HG03039 (cell line): ENCODE results near the gene SLC2A10.
"Not testable (repeated sequence)": the region's sequence is repeated elsewhere in the genome, so short reads cannot be mapped to it uniquely, and the experiment has no call there.

Experiments used
- ATAC-seq: cut with Tn5 transposase; IDR thresholded peaks from one replicate; pipeline ENCODE4 v1.9.1; 2021; ENCODE audit warnings: mild to moderate bottlenecking, moderate library complexity; ENCODE audit not compliant: unreplicated experiment

The SLC2A10 gene

DNA sequence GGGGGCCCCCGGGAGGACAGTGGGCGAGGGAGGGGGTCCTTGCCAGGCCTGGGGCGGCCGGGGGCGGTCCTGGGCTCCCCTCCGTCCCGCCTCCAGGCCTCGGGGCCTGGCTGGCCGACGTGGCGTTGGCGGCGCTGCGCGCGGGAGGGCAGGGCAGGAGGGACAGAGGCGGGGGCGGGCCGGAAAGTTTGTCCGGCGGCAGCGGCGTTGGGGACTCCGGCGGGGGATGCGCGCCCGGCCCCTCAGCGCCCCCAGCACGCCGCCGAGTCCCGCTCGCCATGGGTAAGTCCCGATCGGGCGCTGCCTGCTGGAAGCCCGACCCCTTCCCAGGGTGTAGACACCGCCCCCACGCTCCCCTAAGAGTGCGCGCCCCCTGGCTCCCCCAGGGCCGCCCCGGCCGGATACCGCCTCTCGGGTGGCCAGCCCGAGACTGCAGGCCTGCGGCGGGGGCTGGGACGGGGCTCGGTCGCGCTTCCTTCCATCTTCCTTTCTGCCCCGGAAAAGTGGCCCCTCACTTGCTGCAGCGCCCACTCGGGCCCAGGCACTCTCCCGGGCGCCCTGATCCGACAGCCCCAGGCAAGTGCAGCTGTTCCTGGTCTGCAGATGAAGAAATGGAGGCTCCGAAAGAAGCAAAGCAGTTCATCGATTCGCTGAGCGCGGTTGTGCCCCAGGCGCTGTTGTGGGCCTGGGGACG is at the start of gene SLC2A10:
Gene SLC2A10 (plus strand): TSS at position 191 of the 694 bp plus-strand sequence. CDS start 88 bp downstream, at position 279.
- no peak for ATAC-seq

DNA sequence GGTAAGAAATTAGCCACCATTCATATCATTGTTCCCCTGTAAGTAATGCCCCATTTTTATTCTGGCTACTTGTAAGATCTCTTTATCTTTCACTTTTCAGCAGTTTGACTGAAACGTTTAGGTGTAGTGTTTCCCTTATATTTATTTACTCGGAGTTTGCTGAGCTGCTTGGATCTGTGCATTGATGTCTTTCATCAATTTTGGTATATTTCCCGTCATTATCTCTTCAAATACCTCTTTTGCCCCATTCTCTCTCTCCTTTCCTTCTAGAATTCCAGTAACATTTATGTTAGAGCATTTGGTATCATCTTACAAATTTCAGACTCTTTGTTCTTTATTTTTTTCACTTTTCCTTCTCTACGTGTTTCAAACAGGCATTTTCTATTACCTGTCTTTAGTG is 49.0 kb upstream of the SLC2A10 start:
- no peak for ATAC-seq

DNA sequence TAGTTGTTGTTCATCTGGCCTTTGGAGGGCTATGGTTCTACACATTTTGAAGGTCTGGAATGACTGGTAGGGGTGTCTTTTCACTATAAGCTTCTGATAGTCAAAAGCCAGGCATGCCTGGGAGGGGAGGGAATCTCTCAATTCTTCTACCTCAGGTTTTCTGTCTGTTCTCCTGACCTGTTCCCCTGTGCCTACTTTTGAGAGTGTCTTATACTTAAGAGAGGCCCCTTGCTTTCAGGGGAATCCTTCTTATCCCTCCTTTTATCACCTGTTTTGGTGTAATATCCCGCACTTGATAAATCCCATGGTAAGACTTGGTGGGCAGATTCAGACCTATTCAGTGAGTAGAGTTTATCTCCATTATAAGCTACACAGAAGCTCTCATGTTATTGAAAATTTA is 47.8 kb upstream of the SLC2A10 start:
- ATAC-seq, result no peak

DNA sequence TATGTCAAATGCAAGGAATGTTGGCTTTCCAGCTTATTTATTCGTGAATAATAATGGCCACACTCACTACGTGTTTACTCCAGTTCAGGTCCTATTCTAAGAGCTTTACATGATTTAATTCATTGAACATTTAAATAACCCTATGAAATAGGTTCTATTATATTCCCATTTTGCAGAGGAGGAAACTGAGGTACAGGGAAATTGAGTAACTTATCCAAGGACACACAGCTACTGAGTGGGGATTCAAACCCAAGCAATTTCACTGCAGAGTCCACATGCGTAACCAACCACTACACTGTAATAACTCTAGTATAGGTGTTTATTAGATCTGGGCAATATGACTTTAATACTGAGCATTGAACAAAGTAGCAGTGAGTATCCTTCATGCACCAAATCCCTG is 45.9 kb upstream of the SLC2A10 start:
- ATAC-seq, result no peak

DNA sequence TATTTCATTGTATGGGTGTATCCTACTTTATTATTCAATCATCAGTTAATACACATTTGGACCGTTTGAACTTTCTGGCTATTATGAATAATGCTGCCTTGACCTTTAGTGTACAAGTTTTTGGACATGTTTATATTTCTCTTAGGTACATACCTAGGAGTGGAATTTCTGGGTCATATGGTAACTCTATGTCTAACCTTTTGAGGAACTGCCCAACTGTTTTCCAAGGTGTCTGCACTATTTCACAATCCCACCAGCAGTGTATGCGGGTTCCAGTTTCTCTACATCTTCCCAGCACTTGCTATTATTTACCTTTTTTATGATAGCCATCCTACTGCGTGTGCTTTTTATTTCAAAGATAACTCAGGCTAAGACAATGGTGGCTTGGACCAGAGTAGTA is 43.8 kb upstream of the SLC2A10 start:
- ATAC-seq, result no peak

DNA sequence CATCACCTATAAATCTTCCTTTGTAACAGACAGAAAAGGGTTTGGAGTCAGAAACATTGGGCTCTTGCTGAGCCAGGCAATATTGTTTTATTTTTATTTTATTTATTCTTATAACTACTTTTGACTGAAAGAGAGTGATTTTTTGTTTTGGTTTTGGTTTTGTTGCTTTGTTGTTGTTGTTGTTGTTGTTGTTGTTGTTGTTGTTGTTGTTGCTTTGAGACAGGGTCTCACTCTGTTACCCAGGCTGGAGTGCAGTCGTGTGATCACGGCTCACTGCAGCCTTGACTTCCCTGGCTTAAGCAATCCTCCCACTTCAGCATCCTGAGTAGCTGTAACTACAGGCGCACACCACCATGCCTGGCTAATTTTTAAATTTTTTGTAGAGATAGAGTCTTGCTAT is 43.1 kb upstream of the SLC2A10 start:
- no peak for ATAC-seq

DNA sequence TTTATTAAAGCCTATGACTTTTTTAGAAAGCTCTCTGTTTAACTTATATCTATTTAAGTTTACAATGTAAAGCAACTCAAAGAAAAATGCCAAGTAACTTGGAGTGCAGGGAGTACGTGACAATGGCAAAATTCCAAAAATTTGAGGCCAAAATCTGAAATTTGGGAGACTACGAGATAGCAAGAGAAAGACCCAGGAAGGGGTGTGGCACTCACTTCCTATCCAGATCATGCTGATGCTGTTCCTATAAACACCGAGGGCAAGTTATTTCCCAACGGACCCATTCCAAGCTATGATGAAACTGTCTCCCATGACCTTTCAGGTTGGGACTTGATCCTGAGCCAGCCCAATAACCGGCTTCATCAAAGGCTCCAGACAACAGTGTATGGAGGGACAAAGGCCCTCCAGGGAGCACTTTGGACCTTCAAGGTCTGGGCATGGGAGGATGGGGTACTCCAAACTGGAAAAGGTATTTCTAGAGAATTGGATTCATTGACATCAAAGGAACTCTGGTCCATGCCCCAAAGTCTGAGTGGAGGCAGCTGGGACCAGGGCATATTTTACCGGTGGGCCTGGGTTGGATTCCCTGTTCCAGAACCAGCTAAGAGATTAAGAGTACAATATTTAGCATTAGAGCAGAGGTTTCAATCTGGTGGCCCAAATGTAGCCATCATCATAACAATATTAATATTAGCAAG is 42.5 kb upstream of the SLC2A10 start:
- ATAC-seq, result no peak

DNA sequence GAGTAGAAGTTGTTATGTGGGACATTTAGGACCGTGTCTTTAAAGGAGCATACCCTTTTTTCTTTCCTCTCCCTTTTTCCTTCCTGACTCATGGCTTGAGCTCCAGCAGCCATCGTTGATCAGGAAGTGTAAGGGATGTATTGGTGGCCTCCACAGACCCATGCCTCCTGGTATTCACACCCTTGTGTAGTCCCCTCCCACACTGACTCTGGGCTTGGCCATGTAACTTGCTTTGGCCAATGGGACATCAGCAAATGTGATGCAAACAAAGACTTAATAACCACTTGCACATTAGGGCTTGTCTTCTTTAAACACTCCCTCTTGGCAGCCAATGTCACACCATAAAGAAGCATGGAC is 39.2 kb upstream of the SLC2A10 start:
- ATAC-seq, result no peak

DNA sequence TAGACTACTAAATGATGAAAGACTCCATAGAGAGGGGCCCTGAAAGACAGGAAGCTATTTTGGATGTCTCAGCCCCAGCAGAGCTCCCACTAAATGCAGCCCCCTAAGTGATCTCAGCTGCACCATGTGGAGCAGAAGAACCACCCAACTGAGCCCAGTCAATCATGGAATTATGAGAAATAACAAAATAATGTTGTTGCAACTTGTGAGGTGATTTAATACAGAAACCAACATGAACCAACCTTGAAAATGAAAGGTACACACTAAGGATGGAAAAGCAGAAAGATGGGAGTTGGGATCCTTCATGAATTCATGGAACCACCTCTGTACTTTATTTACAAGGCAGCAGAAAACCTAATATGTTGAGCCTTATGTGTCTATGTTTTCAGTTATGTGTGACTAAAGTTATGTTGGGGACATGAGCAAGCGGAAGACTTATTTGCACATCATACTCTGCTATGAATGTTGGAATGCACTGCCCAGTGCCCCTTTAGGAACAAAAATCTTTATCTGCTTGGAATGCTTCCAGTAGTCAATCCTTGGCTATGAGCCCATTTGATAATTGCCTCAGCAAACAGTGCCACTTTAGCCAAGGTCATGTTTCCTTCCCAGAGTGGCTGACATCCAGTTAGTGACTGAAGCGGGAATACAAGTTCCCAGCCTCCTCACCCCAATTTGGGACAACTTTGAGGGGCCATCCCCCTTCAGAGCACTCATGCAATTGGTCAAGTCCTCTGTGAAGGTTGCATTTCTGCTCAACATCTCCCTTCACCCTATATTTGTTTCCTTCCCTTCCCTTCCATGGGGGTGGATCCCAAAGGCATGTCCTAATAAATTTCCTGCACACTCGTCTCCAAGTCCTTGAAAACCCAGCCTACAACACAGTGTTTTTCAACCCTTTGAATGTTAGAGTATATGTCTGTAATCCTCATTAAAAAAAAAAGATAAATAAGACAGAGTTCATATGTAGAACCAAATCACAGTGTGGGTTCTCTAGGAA is 38.6 kb upstream of the SLC2A10 start:
- ATAC-seq, result no peak

DNA sequence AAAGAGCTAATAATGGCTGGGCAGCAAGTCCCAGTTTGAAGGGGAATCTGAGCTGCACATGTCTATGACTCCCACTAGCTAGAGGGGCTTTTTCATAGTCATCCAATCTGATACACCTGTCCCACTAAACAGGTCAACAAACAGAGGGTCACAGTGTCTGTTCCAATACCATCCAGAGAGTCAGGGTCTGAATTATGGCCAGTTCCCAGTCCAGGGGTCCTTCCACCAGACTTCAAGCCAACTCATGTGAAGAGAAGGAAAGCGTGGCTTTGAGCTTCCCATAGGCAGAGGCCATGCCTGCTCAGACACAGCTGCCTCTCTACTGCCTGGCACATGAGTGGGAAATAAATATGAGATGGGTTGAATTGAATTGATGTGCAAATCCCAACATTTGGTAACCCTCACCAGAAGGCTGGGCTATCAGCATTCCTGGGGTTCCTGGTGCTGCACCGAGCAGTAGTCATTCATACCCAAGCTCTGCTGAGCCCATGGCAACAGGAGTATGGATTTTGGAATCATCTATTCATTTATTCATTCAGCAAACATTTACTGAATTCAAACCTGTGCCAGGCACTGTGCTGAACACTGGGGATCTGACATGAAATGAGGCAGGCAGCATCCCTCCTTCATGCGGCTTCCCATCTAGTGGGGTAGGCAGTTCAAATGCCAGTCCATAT is 37.4 kb upstream of the SLC2A10 start:
- no peak for ATAC-seq

DNA sequence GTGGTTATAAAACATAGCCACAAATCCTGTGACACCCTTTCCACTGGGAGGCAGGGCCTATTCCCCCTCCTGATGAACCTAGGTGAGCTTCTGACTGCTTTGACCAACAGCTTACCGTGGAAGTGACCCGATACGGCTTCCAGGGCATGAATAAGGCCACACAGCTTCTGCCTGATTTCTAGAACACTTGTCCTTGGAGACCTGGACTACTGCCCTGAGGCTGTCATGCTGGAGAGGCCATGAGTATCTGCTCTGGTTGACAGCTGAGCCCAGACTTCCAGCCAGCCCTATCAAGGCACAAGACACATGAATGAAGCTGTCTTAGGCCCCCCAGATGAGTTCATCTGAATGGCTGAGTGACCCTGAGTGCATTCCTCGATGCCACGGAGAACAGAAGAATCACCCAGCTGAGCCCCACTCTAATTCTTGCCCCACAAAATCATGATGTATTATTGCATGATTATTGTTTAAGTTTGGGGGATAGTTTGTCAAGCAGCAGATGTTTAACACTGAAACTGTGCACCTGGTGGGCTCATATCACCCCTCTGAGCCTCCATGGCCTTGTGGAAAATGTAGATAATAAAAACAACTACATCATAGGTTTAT is 36.8 kb upstream of the SLC2A10 start:
- ATAC-seq, result no peak

DNA sequence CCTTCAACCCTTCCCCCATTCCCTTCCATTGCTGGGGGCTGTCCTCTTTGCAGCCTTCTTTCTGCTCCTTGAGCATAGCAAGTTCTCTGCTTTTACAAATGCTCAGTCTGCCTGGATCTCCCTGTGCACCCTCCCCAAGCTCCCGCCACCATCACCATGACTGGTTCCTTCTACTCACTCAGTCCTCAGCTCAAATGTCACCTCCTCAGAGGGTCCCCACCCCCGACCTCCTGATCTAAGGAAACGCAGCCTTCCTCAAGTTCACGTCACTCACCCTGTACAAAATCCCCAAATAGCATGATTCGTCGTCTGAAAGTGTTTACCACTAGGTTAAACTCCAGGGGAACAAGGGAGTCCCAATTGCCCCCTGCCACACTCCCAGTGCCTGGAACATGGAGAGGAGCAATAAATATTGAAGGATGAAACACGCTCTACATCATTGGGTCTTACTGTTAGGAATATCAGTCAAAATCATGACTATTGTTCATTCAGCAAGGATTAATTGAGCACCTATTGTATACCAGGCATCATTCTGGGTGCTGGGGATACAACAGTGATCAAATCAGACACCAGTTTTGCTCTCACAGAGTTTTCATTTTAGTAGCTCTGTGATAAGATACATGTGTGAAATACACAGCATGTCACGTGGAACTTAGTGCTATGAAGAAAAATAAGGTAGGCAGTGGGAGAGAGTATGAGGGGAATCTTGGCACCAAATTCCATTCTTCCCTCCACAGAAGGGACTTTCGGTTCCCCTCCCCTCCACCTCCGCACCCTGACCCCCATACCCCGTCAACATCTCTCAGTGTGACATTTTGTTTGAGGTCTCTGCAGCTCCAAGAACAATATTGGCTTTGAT is 35.8 kb upstream of the SLC2A10 start:
- no peak for ATAC-seq

DNA sequence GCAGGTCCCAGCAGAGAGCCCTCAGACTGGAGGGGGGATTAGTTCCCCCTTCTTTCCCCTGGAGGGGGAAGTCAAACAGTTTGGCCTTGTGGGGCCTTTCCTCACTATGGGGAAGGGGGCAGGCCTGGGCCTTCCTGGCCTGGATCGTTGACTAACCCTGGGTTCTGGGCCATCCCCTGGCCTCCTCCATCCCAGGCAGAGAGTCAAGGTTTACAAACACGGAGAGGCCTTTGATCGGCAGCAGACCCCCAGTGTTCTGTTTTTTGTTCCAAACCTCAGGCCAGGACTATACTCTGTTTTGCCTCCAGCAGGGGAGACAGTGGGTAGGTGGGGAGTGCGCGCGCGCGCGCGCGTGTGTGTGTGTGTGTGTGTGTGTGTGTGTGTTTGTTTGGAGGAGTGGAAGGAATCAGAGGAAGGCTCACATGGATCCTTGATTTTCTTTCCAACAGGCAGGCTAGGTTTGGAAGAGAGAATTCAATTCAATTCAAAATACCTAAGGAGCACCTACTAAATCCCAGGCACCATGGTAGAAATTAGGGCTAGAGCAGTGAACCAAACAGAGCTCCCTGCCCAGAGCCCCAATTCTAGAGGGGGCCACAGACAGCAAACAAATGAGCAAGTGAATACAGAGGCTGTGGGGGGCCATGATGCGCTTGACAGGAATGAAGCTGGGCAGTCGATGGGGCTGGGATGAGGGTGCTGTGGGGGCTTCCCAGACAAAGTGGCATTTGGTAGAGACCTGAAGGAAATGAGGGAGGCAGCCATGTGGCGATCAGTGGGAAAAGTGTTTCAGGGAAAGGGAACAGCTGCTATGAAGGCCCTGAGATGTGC is 35.0 kb upstream of the SLC2A10 start:
- no peak for ATAC-seq

DNA sequence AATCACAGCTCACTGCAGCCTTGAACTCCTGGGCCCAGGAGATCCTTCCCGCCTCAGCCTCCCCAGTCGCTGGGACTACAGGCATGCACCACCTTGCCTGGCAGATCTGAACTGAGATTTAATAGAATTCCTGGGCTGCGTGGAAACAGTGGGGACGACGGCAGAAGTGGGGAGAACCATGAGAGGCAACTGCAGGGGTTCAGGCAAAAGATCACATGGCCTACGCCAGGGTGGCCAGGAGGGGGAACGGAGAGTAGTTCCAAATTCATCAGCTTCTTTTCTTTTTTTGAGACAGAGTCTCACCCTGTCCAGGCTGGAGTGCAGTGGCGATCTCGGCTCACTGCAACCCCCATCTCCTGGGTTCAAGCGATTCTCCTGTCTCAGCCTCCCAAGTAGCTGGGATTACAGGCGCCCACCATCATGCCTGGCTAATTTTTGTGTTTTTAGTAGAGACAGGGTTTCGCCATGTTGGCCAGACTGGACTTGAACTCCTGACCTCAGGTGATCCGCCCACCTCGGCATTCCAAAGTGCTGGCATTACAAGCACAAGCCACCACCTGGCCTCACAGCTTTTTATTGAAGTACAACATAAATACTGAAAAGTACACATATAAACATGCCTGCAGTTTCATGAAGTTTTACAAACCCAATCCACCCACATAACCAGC is 32.7 kb upstream of the SLC2A10 start:
- not testable (repeated sequence) for ATAC-seq

DNA sequence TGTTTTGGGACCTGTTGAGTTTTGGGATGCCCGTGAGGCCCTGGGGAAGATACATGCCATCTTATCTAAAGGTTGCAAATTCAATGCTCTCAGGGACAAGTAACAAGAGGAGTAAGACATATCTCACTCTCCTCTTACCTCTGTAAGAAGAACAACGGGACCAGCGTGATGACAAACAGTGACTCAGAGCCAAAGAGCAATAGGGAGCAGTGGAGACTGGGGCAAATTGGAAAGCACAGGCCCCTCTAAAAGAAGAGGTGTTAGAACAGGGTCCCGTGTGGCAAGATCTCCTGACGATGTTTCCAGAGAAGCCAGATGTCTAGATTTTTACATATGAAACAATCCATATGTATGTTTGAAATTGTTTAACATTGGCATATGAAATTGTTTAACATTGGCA is 31.8 kb upstream of the SLC2A10 start:
- no peak for ATAC-seq

DNA sequence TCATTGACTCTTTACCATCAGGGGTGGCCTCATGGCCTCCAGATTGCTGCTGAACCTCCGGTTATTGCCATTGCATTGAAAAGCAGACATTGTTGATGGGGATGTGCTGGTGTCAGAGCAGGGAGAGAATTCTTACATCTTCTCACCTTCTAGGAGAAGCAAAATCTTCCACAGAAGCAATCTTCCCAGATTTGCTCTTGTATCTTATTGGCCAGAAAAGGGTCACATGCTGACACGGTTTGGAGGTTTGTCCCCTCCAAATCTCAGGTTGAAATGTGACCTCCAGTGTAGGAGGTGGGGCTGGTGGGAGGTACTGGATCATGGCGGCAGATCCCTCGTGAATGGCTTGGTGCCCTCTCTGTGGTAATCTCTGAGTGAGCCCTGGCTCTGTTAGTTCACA is 30.9 kb upstream of the SLC2A10 start:
- ATAC-seq, result no peak

DNA sequence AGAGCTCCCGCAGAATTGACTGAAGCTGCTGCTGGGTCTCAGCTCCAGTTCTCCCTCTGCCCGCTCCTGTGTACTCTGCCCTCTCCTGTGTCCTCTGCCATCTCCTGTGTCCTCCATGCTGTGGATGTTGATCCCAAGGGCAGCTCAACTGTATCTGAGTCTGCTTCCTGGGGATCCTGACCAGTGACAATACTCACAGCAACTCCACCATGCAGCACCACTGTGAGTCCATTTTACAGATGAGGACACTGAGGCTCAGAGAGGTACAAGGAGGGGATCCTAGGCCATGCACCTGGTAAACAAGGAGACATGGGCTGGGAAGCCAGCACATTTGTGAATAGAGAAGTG is 28.8 kb upstream of the SLC2A10 start:
- ATAC-seq, result no peak
